Stimulated activated CD4-positive, alpha-beta T cell treated with anti-CD3 and anti-CD28 coated beads, Interleukin-12 subunit alpha, Interleukin-12 subunit beta, amount 100 ng/mL, for 24 hours (primary cell): ENCODE data around the gene PTGER3.
"Not testable (repeated sequence)": the region's sequence is repeated elsewhere in the genome, so short reads cannot be mapped to it uniquely, and the experiment has no call there.

ENCODE experiments used
- DNase-seq, 2 experiments: peaks; one replicate each; pipeline ENCODE4 v3.0.0-alpha.2; 2020; ENCODE audit warnings: low read depth in 2 of 2

PTGER3 gene

GRCh38 chr1:70947835-70948234 lies 99.8 kb downstream of the PTGER3 start:
- DNase-seq: no peak

- DNase-seq: no peak
Observed at GRCh38 chr1:70945676-70946075, 101.9 kb downstream of the PTGER3 start.

- no peak for DNase-seq
Observed at GRCh38 chr1:70945251-70945650, 102.4 kb downstream of the PTGER3 start.

GRCh38 chr1:70941563-70941962 lies 106.1 kb downstream of the PTGER3 start:
- no peak for DNase-seq

GRCh38 chr1:70940398-70940797 lies 107.2 kb downstream of the PTGER3 start:
- not testable (repeated sequence) for DNase-seq

- no peak for DNase-seq
Observed at GRCh38 chr1:70934194-70934961, 113.2 kb downstream of the PTGER3 start.

- DNase-seq: no peak
Observed at GRCh38 chr1:70930062-70930461, 117.6 kb downstream of the PTGER3 start.

GRCh38 chr1:70922196-70922595 lies 125.4 kb downstream of the PTGER3 start:
- no peak for DNase-seq
